GM23248 (cell line): ENCODE data around the gene DIDO1. TPM values are rescaled to one million over a fixed set of nuclear protein-coding genes. Genes with fewer than 3 reads are reported as not detected.

ENCODE experiments used
- DNase-seq: peaks from one replicate; pipeline ENCODE4 v3.0.0-alpha.2; 2015
- H2AFZ ChIP-seq: fragments of 200-600 bp; sonication (generic); 2 replicates; pipeline ENCODE4 v1.6.1; 2016; ENCODE audit warnings: antibody characterized with exemption
- H3F3A ChIP-seq: fragments of 200-600 bp; sonication (generic); 2 replicates; pipeline ENCODE4 v1.6.1; 2016; ENCODE audit warnings: mild to moderate bottlenecking, antibody characterized with exemption, mixed run types; ENCODE audit not compliant: insufficient read depth
- H3K27ac ChIP-seq: fragments of 200-600 bp; sonication (generic); 2 replicates; pipeline ENCODE4 v1.5.1; 2016; ENCODE audit warnings: mild to moderate bottlenecking
- H3K27me3 ChIP-seq: fragments of 200-600 bp; sonication (generic); replicated peaks from 2 replicates; pipeline ENCODE4 v1.6.1; 2016; ENCODE audit warnings: mild to moderate bottlenecking; ENCODE audit not compliant: insufficient read depth
- H3K36me3 ChIP-seq: fragments of 200-600 bp; sonication (generic); 2 replicates; pipeline ENCODE4 v1.6.1; 2016; ENCODE audit warnings: low read depth, mild to moderate bottlenecking
- H3K4me1 ChIP-seq: fragments of 200-600 bp; sonication (generic); 2 replicates; pipeline ENCODE4 v1.6.1; 2016; ENCODE audit warnings: mild to moderate bottlenecking; ENCODE audit not compliant: insufficient read depth
- H3K4me2 ChIP-seq: fragments of 200-600 bp; sonication (generic); one replicate; pipeline ENCODE4 v1.6.1; 2016; ENCODE audit warnings: mild to moderate bottlenecking; ENCODE audit not compliant: unreplicated experiment
- H3K4me3 ChIP-seq: fragments of 200-600 bp; sonication (generic); 2 replicates; pipeline ENCODE4 v1.5.1; 2016; ENCODE audit warnings: mild to moderate bottlenecking
- H3K79me2 ChIP-seq: fragments of 200-600 bp; sonication (generic); 2 replicates; pipeline ENCODE4 v1.6.1; 2016; ENCODE audit warnings: mild to moderate bottlenecking; ENCODE audit not compliant: insufficient read depth
- H3K9ac ChIP-seq: fragments of 200-600 bp; sonication (generic); 2 replicates; pipeline ENCODE4 v1.6.1; 2016; ENCODE audit warnings: mild to moderate bottlenecking
- H3K9me2 ChIP-seq: fragments of 200-600 bp; sonication (generic); 2 replicates; pipeline ENCODE4 v1.6.1; 2016; ENCODE audit warnings: mixed run types, mild to moderate bottlenecking, moderate library complexity; ENCODE audit not compliant: insufficient read depth
- H3K9me3 ChIP-seq: fragments of 200-600 bp; sonication (generic); one replicate; pipeline ENCODE4 v1.6.1; 2017; ENCODE audit warnings: low read depth
- H4K20me1 ChIP-seq: fragments of 200-600 bp; sonication (generic); 2 replicates; pipeline ENCODE4 v1.6.0; 2016; ENCODE audit not compliant: insufficient read depth
- EZH2 ChIP-seq: fragments of 200-600 bp; sonication (generic); IDR thresholded peaks from 2 replicates; pipeline ENCODE4 v1.6.1; 2018; ENCODE audit warnings: antibody characterized with exemption, mild to moderate bottlenecking; ENCODE audit not compliant: insufficient read depth, poor library complexity, severe bottlenecking
- EZH2phosphoT487 ChIP-seq: fragments of 200-600 bp; sonication (generic); IDR thresholded peaks from 2 replicates; pipeline ENCODE4 v1.6.1; 2018; ENCODE audit warnings: antibody characterized with exemption, moderate library complexity, mild to moderate bottlenecking, low read depth; ENCODE audit not compliant: insufficient read depth
- WGBS, 2 experiments: methylation state at CpG; one replicate each; pipeline ENCODE4 v1.1.6; 2015 to 2017; ENCODE audit warnings: low lambda C conversion rate in 2 of 2, low coverage in 1 of 2; ENCODE audit errors: missing lambda C conversion rate in 2 of 2; 5-methylcytosine and 5-hydroxymethylcytosine counted together
- in situ Hi-C: fragments of 300-500 bp; cut with MboI; formaldehyde crosslinking; loops from 2 replicates; pipeline ENCODE4 v1.15.0; 2020
- polyA plus RNA-seq: library from polyadenylated mRNA; unstranded; fragments of >200 nt; fragmentation: Nextera tagmentation; extraction: Ambion mirVana; gene quantifications from 2 replicates; pipeline ENCODE4 v1.2.1, GENCODE V29; 2016
- total RNA-seq: library from RNA; depleted of rRNA; stranded (reverse); fragments of >200 nt; shearing (Covaris generic); gene quantifications from 2 replicates; pipeline ENCODE4 v1.2.3, GENCODE V29; 2014

The DIDO1 gene
- total and polyA plus RNA-seq, 2 experiments from 2014 or later: 16.2 to 37.1 TPM

DNA sequence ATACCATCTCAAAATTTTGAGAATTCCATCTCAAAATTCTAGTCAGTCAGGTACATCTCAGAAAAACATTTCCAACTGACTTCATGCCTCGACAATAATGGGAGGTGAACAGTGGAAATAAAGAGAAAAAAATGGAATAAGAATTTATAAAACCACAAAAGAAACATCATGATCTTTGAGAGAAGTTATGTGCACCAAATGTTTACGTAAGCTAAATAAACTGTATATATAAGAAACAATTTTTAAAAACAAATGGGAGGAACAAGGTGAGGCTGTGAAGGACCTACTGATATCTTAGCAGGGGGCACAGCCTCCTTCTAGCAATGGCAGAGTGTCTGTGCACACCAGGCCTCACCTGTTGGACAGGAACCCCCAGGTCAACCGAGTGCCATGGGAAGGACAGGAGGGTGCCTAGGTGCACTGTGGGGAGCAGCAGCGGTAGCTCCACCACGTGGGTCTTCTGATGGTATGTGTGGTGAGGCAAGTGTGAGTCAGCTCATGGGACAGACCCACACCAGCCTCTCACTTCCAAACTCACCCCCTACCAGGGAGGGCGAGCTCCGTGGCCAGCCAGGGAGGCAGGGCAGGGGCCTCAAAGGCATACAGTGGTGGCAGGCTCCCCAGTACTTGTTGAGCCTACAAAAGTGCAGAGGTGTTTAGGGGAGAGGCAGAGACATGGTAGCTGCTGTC, 23.2 kb downstream of the DIDO1 start:
- TF ChIP-seq EZH2phosphoT487 (no peak), EZH2 (no peak)
- Histone ChIP-seq H3K9me3 (no peaks in the 10 kb centered on the region), H3K79me2 (peaks cover 48% of the 10 kb centered on the region), H4K20me1 (peaks cover 2% of the 10 kb centered on the region; the same call in 1 of the 2 replicates), H3K27ac (no peak overlapping the region), H3K4me2 (no peak overlapping the region), H3F3A (peaks cover 22% of the 10 kb centered on the region), H2AFZ (no peak overlapping the region), H3K4me3 (no peak overlapping the region), H3K27me3 (no peaks in the 10 kb centered on the region), H3K9ac (no peak overlapping the region), H3K9me2 (no peaks in the 10 kb centered on the region), H3K4me1 (no peaks in the 10 kb centered on the region), H3K36me3 (peaks cover 59% of the 10 kb centered on the region)
- DNase-seq: peak; percentile 29
- 77 to 82% methylated on average over 7 of the region's 7 CpGs for WGBS, 2 experiments
- in situ Hi-C loops: no loop called here

DNA sequence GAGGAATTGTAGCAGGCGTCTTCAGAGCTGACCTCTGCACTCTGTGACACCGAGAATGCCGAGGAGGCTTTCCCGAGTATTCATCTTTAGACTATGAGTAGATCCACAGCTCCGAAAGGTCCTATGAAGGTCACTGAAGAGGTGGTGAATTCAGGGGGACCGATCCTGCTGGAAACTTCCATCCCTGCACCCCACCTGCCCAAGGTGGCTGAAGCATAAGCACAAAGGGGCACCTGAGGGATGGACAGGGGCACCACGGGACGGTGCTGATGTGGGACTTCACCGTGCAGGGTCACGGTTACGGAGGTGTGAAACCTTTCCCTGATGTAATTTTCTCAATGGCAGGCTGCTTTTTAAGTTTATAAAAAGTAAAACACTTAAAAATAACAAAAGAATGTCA, 24.4 kb downstream of the DIDO1 start:
- Histone ChIP-seq H3K4me3 (no peak overlapping the region), H3K27me3 (no peaks in the 10 kb centered on the region), H3K79me2 (peaks cover 36% of the 10 kb centered on the region), H3K9ac (no peak overlapping the region), H3K27ac (no peak overlapping the region), H3F3A (peaks cover 22% of the 10 kb centered on the region), H3K36me3 (peaks cover 54% of the 10 kb centered on the region), H4K20me1 (peaks cover 2% of the 10 kb centered on the region; the same call in 1 of the 2 replicates), H3K9me3 (no peaks in the 10 kb centered on the region), H3K4me2 (no peak overlapping the region), H2AFZ (no peak overlapping the region), H3K9me2 (no peaks in the 10 kb centered on the region), H3K4me1 (no peaks in the 10 kb centered on the region)
- TF ChIP-seq EZH2 (no peak), EZH2phosphoT487 (no peak)
- in situ Hi-C loops: no loop called here
- WGBS, 2 experiments: 80 to 84% methylated on average over 11 of the region's 11 CpGs
- no peak for DNase-seq

DNA sequence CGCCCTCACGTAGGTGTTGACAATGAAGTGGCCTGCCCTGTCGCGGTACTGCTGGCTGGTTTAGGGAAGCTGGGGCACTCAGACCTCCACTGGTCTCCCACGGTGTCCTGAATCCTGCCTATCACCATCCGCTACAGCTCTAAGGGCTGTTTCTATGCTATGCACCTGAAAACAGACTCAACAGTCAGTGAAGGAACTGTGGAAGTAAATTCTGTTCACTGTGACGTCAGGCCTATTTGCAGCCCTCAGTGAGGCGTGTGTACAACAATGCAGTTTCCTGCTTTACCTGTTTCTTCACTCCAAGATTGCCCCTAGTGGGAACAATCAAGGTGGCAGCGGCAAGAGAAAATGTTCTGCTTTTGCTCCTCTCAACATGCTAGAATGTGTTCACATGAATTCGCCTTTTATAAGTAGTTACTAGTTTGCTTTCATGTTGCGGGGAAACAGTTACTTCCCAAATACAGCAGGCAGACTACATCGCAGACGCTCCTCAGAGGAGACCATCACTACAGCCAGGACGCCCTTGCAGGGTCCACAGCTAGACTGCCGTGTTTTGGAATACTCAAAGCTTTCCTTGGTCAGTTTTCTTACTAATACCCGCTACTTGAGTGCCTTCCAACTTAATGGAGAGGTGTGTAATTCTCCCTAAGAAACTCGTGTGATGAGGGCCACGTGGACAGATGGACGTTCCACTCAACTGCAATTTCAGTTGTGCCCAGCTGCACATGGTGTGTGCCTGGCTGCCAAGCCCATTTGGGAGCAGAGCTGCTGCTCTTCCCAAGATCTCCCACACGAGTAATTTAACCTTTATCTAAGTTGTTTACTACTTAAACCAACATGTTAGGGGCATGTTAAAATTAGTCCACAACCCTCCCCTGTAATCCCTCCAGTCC, 25.4 kb downstream of the DIDO1 start:
- peak; percentile 30 for DNase-seq
- no peak overlapping the region for H3K4me2 ChIP-seq
- H4K20me1 ChIP-seq: peaks cover 2% of the 10 kb centered on the region; the same call in 1 of the 2 replicates
- H3K27ac ChIP-seq: no peak overlapping the region
- no peaks in the 10 kb centered on the region for H3K27me3 ChIP-seq
- TF ChIP-seq EZH2 (no peak), EZH2phosphoT487 (no peak)
- no peaks in the 10 kb centered on the region for H3K4me1 ChIP-seq
- peaks cover 26% of the 10 kb centered on the region for H3K79me2 ChIP-seq
- H2AFZ ChIP-seq: no peak overlapping the region
- 49 to 53% methylated on average over 20 of the region's 20 CpGs for WGBS, 2 experiments
- peaks cover 45% of the 10 kb centered on the region for H3K36me3 ChIP-seq
- H3K9me2 ChIP-seq: no peaks in the 10 kb centered on the region
- H3K9me3 ChIP-seq: no peaks in the 10 kb centered on the region
- in situ Hi-C loops: no loop called here
- H3K4me3 ChIP-seq: no peak overlapping the region
- no peak overlapping the region for H3K9ac ChIP-seq
- peaks cover 22% of the 10 kb centered on the region for H3F3A ChIP-seq

DNA sequence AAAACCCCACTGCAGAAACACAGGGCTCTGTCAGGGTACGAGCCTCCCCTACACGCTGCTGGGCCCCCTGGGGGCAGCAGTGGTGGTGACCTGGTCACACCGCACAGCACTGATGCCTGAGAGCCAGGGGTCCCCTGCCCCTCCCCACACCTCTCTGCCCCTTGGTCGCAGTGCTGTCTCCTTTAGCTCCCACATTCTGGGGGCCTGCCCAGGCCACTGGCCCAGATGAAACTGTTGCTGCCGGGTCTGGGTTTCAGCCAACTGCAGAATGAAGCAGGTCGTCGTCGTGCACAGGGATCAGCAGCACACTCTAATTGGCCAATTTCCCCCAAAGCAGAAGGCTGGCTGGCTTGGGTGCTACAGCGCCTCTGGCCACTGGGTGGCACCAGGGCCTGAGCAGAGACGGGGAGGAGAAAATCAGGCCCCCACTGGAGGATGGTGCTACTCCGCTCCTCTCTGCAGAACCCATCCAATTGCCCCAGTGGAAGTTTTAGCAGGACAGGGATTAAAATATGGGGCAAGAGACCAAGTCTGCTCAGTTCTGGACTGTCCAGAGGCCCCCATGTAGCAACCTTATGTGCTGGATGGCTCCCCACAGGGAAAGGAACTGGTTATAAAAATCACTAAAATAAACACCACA, 26.1 kb downstream of the DIDO1 start:
- Histone ChIP-seq H3K27me3 (no peaks in the 10 kb centered on the region), H2AFZ (no peak overlapping the region), H3K4me2 (no peak overlapping the region), H3K9me3 (no peaks in the 10 kb centered on the region), H3K36me3 (peaks cover 38% of the 10 kb centered on the region), H3K9me2 (no peaks in the 10 kb centered on the region), H4K20me1 (peaks cover 2% of the 10 kb centered on the region; the same call in 1 of the 2 replicates), H3F3A (peaks cover 22% of the 10 kb centered on the region), H3K4me1 (no peaks in the 10 kb centered on the region), H3K9ac (no peak overlapping the region), H3K4me3 (no peak overlapping the region), H3K79me2 (peaks cover 19% of the 10 kb centered on the region), H3K27ac (no peak overlapping the region)
- WGBS, 2 experiments: 8 to 10% methylated on average over 10 to 11 of the region's 11 CpGs
- peak; percentile 88 for DNase-seq
- in situ Hi-C loops: no loop called here
- TF ChIP-seq EZH2 (no peak), EZH2phosphoT487 (no peak)
